ENCODE data around the gene NOVA2.
A peak's percentile ranks its signal among the peaks of the same experiment; 100 is the strongest.
"Not testable (repeated sequence)": the region's sequence is repeated elsewhere in the genome, so short reads cannot be mapped to it uniquely, and the experiment has no call there.

The NOVA2 gene

DNA sequence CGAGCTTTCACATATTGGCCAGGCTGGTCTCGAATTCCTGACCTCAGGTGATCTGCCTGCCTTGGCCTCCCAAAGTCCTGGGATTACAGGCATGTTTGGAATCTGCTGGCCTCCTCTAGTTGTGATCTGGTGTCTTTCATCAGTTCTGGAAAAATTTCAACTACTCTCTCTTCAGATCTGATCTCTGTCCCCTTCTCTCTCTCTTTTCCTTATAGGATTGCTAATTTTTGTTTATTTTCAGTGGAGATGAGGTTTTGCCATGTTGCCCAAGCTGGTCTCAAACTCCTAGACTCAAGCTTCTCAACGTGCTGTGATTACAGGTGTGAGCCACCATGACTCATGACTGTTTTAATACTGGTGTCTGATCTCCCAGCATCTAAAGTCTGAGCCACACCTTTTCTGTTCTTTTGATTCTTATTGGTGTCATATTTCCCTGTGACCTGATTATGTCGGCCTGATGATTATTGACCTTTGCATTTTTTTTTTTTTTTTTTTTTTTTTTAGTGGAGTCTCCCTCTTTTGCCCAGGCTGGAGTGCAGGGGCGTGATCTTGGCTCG is 48.7 kb downstream of the NOVA2 start:
- no peak for DNase-seq (ENCODE audit: low spot score)

DNA sequence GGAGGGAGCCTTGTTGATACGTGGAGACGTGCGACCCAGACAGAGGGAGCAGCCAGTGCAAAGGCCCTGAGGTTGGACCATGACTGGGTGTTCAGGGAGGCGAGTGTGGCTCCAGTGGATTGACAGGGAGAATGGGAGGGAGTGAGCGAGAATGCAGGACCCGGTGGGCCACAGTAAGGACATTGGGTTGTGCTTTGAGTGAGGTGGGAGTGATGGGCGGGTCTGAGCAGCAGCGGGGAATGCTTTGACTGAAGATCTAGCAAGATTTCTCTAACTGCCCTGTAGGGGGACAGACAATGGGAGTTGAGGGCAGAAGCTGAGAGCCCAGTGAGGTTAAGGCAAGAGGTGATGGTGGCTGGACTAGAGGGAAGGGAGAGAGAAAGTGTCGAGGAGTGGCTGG is 51.4 kb downstream of the NOVA2 start:
- DNase-seq (ENCODE audit: low spot score), result no peak

DNA sequence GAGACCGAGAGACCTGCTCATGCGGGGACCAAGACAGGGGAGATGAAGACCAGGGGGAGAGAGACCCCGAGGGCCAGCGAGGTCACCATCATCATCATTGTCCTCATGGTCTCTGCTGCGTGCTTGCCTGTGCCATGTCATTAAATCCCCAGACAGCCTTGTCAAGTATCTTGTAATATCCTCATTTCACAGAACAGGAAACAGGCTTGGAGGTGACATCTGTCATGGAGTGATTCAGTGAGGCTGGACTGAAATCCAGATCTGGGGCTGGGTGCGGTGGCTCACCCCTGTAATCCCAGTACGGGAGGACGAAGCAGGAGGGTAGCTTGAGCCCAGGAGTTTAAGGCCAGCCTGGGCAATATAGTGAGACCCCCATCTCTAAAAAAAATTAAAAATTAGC is 53.2 kb downstream of the NOVA2 start:
- DNase-seq (ENCODE audit: low spot score), result no peak

DNA sequence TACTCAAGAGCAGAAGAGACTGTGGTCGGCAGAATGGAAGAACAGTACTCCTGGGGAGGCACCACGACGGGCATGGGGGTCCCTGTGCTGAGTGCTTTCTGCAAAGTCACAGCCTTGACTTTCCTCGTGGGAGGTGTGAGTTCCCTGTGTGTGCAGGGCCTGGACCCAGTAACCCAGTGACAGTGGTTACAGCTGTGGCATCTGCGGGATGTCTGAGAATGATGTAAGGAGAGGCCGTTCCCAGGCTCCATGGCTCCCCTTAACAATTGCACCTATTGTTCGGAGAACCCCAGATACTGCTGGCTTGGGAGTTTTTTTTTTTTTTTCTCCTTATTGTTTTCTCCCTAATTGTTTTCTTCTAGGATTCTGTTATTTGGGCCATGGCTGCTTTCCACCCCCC is 54.0 kb downstream of the NOVA2 start:
- DNase-seq (ENCODE audit: low spot score), result no peak

DNA sequence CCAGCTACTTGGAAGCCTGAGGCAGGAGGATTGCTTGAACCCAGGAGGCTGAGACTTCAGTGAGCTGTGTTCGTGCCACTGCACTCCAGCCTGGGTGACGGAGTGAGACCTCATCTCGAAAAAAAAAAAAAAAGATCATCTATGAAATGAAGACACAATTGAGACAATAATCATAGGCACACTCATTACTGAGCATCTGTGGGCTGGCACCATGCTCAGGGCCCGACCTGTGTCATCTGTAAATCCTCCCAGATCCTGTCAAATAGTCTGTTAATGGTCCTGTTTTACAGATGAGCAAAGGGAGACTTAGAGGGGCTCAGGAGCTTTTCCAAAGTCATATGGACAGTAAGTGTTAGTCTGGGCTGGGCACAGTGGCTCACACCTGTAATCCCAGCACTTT is 54.9 kb downstream of the NOVA2 start:
- no peak for DNase-seq (ENCODE audit: low spot score)

DNA sequence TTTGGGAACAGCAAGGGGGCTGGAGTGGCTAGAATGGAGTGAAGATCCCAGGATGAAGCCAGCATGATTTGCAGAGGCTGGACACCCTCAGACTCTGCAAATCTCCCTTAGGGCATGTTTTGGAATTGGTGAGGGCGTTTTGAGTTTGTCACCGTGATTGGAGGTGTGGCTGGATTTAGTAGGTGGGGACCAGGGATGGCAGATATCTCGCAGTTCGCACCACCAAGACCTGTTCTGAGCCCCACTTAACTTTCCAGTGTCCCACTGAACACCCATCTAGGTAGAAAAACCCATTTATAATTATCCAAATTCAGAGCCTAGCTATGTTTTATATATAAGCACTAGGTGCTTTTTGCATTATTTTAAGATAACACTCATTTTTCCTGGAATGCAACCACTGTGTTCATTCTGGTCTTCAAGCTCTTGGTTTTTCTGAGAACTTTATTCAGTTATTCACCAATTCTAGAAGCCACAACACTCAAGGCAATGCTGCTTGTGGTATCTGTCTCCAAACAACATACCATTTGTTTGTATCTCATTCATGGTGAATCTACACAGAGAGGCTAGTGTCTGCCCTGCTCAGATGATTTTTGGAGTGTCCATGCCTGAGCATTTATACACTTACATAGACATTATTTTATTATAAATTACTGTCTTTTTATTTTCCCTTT is 56.1 kb downstream of the NOVA2 start:
- DNase-seq (ENCODE audit: low spot score), result no peak

DNA sequence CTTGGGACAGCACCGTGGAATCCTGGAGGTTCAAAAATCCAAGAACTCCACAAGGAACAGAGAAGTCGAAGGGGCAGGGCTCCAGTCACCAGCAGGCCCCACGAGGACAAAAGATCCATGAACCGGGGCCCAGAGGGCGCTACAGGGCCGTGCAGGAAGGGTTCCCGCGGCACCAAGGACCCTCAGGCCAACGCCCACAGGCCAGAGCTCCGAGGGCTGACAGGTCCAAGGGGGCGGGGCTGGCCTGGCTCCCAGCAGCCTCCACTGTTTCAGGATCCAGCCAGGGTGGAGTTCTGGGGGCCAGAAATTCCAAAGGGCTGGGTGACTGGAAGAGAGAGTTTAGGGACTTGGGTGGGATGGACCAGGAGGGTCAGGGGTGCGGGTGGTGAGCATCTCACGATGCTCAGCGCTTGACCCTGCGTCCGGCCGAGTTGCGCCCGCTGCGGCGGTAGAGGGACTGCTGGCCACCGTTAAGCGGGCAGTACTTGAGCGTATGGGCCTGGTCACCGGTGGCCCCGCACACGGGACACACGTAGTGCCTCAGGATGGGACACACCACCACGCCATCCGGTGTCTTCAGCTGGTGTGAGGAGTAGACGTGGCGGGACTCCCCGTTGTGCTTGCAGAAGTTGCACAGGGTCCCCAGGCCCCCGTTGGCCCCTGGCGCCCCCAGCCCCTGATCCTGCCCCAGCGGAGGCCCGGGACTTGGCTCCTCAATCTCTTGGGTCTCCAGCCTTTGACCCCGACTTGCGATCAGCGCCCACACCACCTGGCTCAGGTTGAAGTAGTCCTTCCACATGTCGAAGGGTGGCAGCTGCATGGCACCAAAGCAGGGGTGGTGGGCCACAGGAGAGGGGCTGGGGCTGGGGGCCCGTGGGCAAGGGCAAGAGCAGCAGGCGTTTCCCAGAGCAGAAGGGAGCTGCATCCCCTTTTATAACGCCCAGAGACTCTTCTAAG is 59.5 kb downstream of the NOVA2 start, which contains the start of gene NANOS2:
Gene NANOS2, minus strand, starts transcription at position 905 of the 957 bp plus-strand sequence. Its CDS starts 85 bp downstream, at position 820.
- no peak for DNase-seq (ENCODE audit: low spot score)

DNA sequence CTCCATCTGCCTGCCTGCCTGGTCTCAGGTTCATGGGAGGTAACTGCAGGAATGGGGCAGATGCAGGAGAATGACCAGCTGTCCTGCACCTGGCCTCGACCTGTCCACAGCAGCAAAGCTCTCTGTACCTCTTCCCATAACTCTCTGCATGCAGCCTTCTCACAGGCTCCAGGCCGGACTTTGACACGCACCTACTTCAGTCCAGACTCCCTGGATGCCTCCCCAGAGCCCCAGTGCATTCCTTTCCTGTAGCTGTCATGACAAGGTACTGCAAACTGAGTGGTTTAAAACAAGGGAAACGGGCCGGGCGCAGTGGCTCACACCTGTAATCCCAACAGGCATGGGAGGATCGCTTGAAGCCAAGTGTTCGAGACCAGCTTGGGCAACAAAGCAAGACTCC is 62.4 kb downstream of the NOVA2 start:
- no peak for DNase-seq (ENCODE audit: low spot score)

DNA sequence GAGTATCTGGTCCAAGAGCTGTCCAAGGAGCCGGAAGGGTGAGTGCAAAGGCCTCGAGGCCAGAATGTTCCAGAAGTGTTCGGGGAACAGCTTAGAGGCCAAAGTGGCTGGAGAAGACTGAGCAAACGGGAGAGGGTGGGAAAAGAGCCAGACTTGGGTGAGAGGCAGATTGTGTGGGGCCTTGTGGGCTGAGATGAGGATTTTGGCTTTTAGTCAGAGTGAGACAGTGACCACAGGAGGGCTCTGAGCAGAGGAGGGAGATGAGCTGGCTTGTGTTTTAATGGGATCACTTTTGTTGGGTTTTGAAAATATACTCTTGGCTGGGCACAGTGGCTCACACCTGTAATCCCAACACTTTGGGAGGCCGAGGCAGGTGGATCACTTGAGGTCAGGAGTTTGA is 64.7 kb downstream of the NOVA2 start:
- DNase-seq (ENCODE audit: low spot score), result no peak

DNA sequence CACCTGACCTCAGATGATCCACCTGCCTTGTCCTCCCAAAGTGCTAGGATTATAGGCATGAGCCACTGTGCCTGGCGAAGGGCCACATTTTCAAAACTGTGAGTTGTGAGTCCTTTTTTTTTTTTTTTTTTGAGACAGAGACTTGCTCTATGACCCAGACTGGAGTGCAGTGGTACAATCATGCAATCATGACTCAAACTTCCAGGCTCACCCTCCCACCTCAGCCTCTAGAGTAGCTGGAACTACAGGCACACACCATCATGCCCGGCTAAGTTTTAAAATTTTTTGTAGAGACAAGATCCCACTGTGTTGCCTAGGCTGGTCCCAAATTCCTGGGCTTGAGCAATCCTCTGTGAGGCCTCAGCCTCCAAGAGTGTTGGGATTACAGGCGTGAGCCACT is 67.4 kb downstream of the NOVA2 start:
- no peak for DNase-seq (ENCODE audit: low spot score)

DNA sequence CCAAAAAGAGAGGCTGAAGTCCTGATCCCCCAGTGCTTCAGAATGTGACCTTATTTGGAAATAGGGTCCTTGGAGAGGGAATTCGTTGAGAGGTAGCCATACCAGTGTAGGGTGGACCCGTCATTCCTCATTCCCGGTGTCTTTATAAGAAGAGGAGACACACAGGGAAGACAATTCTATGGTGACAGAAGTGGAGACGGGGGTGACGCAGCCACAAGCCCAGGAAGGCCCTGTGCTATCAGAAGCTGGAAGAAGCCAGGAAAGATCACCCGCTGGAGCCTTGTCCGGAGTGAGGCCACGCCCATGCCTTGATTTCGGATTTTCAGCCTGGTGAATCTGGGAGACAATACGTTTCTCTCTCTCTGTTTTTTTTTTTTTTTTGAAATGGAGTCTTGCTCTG is 68.7 kb downstream of the NOVA2 start:
- DNase-seq (ENCODE audit: low spot score), result no peak

DNA sequence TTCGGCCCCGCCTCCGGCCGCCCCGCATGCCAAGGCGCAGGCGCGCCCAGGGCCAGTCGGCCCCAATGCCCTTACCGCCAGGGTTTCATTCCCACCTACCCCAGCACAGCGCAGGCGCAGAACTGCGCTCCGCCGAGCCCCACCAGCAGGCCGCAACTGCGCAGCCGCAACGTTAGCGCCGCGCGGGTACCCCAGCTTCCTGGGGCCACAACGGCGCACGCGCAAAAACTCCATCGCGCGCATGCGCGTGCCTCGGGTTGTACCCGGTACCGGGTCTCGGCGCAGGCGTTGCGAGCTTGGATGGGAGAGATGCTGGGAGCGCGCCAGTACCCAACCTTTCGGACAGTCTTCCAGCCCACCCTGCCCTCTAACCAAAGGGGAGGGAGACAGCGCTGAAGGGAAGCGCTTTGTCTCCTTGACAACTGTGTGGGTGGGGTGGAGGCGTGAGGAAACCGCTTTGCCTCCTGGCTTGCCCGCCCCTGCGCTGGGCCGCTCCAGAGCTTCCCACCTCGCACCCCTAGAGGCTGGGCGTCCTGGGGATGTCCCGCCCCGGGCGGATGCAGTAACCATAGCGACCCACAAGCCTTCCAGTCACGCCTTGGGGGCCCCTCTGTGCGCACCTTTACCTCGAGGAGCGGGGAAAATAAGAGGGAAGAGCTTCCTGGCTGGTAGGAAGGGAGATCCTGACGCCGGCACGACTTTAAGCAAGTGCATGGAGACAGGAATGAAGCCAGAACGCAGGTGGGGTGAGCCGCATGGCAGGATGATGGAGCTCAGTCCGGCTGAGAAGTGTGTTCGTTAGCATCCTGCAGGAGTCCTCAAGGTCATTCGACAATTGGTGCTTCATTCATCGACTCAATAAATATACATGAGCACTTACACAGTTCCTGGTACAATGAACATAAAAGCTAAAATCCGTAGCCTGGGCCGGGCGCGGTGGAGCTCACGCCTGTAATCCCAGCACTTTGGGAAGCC is 70.7 kb downstream of the NOVA2 start:
- peak; percentile 100 for DNase-seq (ENCODE audit: low spot score)

DNA sequence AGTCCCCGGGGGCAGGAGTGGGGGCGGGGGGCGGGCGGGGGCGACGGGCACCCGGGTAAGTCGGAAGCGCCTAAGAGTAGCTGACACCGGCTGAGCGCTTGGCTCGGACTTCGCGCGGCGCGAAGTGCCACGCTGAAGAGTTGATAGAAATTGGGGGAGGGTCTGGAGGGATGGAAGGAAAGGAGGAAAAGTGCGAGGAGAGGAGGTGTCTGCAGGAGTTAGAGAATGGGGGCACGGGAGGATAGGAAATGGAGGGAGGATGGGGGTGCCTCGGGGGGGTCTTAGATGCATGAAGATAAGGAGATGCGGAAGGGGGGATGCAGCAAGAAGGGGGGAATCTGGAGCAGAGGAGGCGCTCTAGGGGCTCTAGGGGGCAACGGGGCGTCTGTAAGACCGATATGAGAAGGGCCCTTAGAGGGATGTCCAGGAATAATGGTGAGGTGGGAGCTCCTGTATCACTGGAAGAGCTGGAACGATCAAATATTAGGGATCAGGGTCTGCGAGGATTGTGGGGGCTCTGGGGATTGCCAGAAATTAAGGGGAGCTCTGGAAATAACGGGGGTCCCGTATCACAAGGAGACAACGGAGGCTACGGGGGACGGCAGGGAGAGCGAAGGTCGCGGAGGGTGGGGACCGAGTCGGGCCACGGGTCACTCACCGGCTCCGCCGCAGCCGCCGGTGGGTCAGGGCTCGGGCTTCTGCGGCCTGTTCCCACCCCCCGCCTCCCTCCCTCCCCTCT is 71.6 kb downstream of the NOVA2 start, which contains the start of gene MYPOP:
Gene MYPOP, minus strand, starts transcription at position 702 of the 739 bp plus-strand sequence. CDS start 840 bp downstream, outside the sequence.
- DNase-seq (ENCODE audit: low spot score), result no peak

DNA sequence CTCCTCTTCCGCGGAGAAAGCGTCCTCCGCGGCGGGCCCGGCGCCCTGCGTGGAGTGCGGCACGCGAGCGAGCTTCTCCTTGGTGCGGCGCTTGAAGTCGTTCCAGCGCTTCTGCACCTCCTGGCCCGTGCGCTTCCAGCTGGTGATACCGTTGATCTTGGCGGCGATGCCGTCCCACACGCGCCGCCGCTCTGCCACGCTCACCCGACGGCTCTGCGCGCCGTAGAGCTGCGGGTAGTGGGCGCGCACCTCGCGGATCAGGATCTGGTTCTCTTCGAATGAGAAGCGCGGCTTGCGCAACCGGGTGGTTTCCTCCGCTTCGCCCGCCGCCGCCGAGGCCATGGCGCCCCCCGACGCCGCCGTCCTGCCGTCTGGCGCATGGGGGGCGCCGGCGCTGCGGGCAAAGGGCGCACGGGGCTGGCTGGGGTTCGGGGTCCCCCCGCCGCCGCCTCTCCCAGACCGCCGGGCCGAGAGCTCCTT is 72.2 kb downstream of the NOVA2 start:
- DNase-seq (ENCODE audit: low spot score), result peak; percentile 54

DNA sequence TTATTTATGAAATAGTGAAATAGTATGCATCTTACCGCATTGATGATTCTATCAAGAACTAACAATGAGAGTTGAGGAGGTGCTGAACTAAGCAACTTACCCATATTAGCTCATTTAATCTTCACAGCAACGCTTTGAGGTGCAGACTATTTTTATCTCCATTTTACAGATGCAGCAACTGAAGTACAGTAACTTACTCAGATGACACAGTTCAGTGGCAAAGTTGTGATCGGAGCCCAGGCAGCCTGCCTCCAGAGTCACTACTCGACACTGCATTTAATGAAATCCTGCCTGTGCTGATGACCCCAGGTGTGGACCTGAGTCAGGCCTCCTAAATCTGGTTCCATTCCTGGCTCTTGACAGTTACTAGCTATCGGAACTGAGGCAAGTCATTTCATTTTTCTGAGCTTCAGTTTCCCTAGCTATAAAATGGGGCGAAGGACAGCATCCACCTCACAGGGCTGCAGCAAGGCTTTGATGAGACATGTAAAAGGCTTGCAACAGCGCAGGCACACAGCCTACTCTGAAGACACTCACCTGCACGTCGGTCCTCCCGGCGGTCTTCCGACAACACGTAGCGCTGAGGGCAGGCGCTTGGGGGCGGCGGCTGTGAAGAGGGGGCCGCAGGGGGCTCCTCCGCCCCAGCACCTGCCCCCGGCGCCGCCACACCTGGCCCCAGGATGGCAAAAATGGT is 72.8 kb downstream of the NOVA2 start:
- DNase-seq (ENCODE audit: low spot score), result no peak

DNA sequence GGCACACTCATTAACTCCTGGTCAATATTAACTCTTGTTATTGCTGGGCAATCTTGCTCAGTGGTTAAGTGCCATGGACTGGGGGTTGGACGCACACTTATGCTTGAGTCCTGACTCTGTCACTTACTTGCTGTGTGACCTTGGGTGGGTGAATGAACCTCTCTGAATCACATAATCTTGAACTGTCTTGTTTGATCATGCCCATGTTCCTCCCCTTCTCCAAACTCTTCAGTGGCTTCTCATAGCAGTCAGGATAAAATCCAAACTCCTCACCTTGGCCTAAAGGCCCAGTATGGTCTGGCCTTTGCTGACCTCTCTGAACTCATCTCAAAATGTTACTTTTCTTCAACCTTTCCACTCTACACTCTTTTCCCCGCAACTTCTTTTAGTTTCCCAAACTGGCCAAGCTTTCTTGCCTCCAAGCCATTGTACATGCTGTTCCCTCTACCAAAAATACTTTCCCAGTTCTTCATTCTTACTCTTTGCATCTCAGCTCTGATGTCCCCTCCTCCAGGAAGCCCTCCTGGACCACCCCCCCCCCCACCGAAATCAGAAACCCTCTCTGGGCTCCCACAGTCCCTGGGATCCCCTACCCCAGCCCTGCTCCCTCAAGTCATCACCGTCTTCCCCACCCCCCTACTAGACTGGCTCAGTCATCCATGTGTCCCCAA is 73.6 kb downstream of the NOVA2 start:
- no peak for DNase-seq (ENCODE audit: low spot score)

DNA sequence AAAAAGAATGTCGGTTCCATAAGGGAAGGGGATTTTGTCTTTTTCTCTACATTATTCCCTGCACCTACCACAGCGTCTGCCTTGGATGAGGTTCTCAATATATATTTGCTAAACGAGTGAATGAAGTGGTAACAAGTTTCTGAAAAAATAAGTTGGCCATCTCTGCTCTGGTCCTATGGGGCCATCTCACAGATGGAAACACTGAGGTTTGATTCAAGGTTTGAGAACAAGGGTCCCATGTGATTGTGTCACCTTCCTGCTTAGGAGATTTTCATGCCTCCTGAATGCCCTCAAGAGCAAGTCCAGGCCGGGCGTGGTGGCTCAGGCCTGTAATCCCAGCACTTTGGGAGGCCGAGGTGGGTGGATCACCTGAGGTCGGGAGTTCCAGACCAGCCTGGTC is 74.4 kb downstream of the NOVA2 start:
- no peak for DNase-seq (ENCODE audit: low spot score)

DNA sequence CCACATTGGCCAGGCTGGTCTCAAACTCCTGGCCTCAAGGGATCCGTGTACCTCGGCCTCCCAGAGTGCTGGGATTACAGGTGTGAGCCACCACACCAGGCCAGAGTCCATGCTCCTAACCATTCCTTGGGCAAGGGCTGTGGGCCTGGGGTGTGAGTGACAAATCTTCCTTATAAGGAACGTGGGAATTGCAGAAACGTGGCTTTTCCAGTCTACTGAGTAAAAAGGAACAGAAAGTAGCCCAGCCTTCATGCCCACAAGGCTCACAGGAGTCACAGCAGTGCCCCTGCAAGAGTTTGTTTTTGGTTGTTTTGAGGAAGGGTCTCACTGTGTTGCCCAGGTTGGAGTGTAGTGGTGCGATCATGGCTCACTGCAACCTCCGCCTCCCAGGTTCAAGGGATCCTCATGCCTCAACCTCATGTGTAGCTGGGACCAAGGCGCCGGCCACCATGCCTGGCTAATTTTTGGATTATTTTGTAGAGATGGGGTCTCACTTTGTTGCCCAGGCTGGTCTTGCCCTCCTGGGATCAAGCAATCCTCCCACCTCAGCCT is 76.3 kb downstream of the NOVA2 start:
- DNase-seq (ENCODE audit: low spot score), result no peak

DNA sequence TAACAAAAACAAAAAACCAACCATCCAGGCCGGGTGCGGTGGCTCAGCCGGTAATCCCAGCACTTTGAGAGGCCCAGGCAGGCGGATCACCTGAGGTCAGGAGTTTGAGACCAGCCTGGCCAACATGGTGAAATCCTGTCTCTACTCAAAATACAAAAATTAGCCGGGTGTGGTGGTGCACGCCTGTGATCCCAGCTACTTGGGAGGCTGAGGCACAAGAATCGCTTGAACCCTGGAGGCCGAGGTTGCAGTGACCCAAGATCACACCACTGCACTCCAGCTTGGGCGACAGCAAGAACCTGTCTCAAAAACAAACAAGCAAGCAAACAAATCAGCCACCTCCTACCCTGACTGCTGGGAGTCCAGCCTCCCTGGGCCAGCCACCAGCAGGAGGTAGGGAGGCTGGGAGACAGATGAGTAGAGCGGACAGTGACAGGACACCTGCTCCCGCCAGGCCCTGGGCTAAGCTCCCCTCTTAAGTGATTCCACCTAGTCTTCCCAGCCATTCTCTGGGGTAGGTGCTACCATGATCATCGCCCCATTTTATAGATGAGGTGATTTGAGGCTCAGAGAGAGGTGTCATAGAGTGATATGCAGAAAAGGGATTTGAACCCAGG is 77.6 kb downstream of the NOVA2 start:
- DNase-seq (ENCODE audit: low spot score), result not testable (repeated sequence)
